Measurements from ENCODE around the gene TLE3.
A peak's percentile ranks its signal among the peaks of the same experiment; 100 is the strongest.
"Not testable (repeated sequence)": the region's sequence is repeated elsewhere in the genome, so short reads cannot be mapped to it uniquely, and the experiment has no call there.

Gene TLE3

GRCh38 chr15:70125605-70126004 is 27.9 kb upstream of the TLE3 start:
- DNase-seq, result no peak

GRCh38 chr15:70121624-70122302 is 24.0 kb upstream of the TLE3 start:
- no peak for DNase-seq

GRCh38 chr15:70120958-70121623 is 23.4 kb upstream of the TLE3 start:
- DNase-seq, result no peak

GRCh38 chr15:70119911-70120508 is 22.3 kb upstream of the TLE3 start:
- no peak for DNase-seq

GRCh38 chr15:70118599-70118998 is 20.9 kb upstream of the TLE3 start:
- no peak for DNase-seq

- no peak for DNase-seq
Observed at GRCh38 chr15:70116317-70116716, 18.6 kb upstream of the TLE3 start.

- no peak for DNase-seq
Observed at GRCh38 chr15:70114221-70114620, 16.5 kb upstream of the TLE3 start.

- no peak for DNase-seq
Observed at GRCh38 chr15:70113304-70113700, 15.6 kb upstream of the TLE3 start.

GRCh38 chr15:70112572-70113303 is 15.0 kb upstream of the TLE3 start:
- not testable (repeated sequence) for DNase-seq

- no peak for DNase-seq
Observed at GRCh38 chr15:70112074-70112395, 14.3 kb upstream of the TLE3 start.

GRCh38 chr15:70111203-70112073 is 13.7 kb upstream of the TLE3 start:
- no peak for DNase-seq

- no peak for DNase-seq
Observed at GRCh38 chr15:70109978-70110377, 12.3 kb upstream of the TLE3 start.

- DNase-seq, result no peak
Observed at GRCh38 chr15:70109531-70109930, 11.8 kb upstream of the TLE3 start.

- no peak for DNase-seq
Observed at GRCh38 chr15:70103880-70104626, 6.3 kb upstream of the TLE3 start.

GRCh38 chr15:70102827-70103226 is 5.1 kb upstream of the TLE3 start:
- no peak for DNase-seq

GRCh38 chr15:70101459-70102113 is 3.9 kb upstream of the TLE3 start:
- no peak for DNase-seq

GRCh38 chr15:70100474-70101341 is 3.0 kb upstream of the TLE3 start:
- DNase-seq, result peak; percentile 41

- DNase-seq, result no peak
Observed at GRCh38 chr15:70099967-70100473, 2.3 kb upstream of the TLE3 start.

- peak; percentile 100 for DNase-seq
Observed at GRCh38 chr15:70099167-70099966, 1.6 kb upstream of the TLE3 start.
